Loucy (cell line): ENCODE measurements around the gene SCPEP1.

Experiments used
- H2AFZ ChIP-seq: fragments of 200-600 bp; sonication (generic); 2 replicates; pipeline ENCODE4 v1.6.0; 2016; ENCODE audit warnings: antibody characterized with exemption, mild to moderate bottlenecking, low read length, moderate library complexity
- H3F3A ChIP-seq: fragments of 200-600 bp; 2 replicates; pipeline ENCODE4 v1.6.0; 2016; ENCODE audit warnings: antibody characterized with exemption, low read depth, mild to moderate bottlenecking
- H3K27me3 ChIP-seq: fragments of 200-600 bp; sonication (generic); 2 replicates; pipeline ENCODE4 v1.6.1; 2014; ENCODE audit warnings: low read length, mild to moderate bottlenecking; ENCODE audit not compliant: insufficient read depth, poor library complexity, severe bottlenecking
- H3K36me3 ChIP-seq: fragments of 200-600 bp; sonication (generic); 2 replicates; pipeline ENCODE4 v1.6.1; 2016; ENCODE audit warnings: low read length; ENCODE audit not compliant: insufficient read depth
- H3K4me1 ChIP-seq: fragments of 200-600 bp; sonication (generic); 2 replicates; pipeline ENCODE4 v1.5.1; 2014; ENCODE audit warnings: low read length, mild to moderate bottlenecking; ENCODE audit not compliant: insufficient read depth, poor library complexity, severe bottlenecking
- H3K4me2 ChIP-seq: fragments of 200-600 bp; sonication (generic); 2 replicates; pipeline ENCODE4 v1.6.0; 2014; ENCODE audit warnings: antibody characterized with exemption, low read length, low read depth, mild to moderate bottlenecking; ENCODE audit not compliant: poor library complexity, severe bottlenecking
- H3K4me3 ChIP-seq: fragments of 200-600 bp; sonication (generic); 2 replicates; pipeline ENCODE4 v1.5.1; 2014; ENCODE audit warnings: low read length, mild to moderate bottlenecking, mixed read lengths; ENCODE audit not compliant: poor library complexity, severe bottlenecking
- H3K79me2 ChIP-seq: fragments of 200-600 bp; sonication (generic); 2 replicates; pipeline ENCODE4 v1.6.1; 2014; ENCODE audit warnings: low read length; ENCODE audit not compliant: insufficient read depth
- H3K9ac ChIP-seq: fragments of 200-600 bp; sonication (generic); 2 replicates; pipeline ENCODE4 v1.6.0; 2014; ENCODE audit warnings: mild to moderate bottlenecking, low read depth, low read length, moderate library complexity; ENCODE audit not compliant: poor library complexity, severe bottlenecking
- H3K9me2 ChIP-seq: fragments of 200-600 bp; sonication (generic); replicated peaks from 2 replicates; pipeline ENCODE4 v1.6.1; 2016; ENCODE audit warnings: low read depth, low read length, mixed read lengths
- H3K9me3 ChIP-seq: fragments of 200-600 bp; sonication (generic); 2 replicates; pipeline ENCODE4 v1.6.1; 2014; ENCODE audit warnings: mild to moderate bottlenecking, antibody characterized with exemption, low read length, low read depth; ENCODE audit not compliant: insufficient read depth
- H4K20me1 ChIP-seq: fragments of 200-600 bp; sonication (generic); 2 replicates; pipeline ENCODE4 v1.6.0; 2014; ENCODE audit warnings: antibody characterized with exemption, low read length, mild to moderate bottlenecking; ENCODE audit not compliant: insufficient read depth, poor library complexity, severe bottlenecking
- EZH2phosphoT487 ChIP-seq: fragments of 200-600 bp; IDR thresholded peaks from 2 replicates; pipeline ENCODE4 v1.6.1; 2018; ENCODE audit warnings: antibody characterized with exemption, mild to moderate bottlenecking, moderate library complexity, borderline replicate concordance
- TF ChIP-seq, protein P1 (sequence below): fragments of 200-600 bp; sonication (generic); conservative IDR thresholded peaks from 2 replicates; pipeline ENCODE4 v1.5.1; 2014; ENCODE audit warnings: mild to moderate bottlenecking, antibody characterized with exemption, low read length

SCPEP1 gene

DNA sequence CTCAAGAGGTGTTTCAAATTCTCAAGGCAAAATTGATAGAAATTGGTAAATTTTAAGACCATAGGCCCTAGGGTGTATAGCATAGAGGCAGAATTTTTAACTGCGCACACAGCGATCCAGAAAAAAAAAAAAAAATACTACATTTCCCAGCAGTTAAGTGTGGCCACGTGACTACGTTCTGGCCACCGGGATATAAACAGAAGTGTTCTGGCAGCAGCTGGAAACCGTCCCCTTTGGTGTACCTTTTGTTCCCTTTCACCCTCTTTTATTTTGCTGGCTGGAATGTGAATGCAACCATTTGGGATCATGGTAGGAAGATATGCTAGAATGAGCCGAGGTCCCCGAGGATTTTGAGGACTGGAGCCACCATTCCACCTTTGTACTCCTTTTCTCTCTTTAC, 54.4 kb downstream of the SCPEP1 start:
- no peak overlapping the region for H3K4me2 ChIP-seq
- TF ChIP-seq, protein P1, sequence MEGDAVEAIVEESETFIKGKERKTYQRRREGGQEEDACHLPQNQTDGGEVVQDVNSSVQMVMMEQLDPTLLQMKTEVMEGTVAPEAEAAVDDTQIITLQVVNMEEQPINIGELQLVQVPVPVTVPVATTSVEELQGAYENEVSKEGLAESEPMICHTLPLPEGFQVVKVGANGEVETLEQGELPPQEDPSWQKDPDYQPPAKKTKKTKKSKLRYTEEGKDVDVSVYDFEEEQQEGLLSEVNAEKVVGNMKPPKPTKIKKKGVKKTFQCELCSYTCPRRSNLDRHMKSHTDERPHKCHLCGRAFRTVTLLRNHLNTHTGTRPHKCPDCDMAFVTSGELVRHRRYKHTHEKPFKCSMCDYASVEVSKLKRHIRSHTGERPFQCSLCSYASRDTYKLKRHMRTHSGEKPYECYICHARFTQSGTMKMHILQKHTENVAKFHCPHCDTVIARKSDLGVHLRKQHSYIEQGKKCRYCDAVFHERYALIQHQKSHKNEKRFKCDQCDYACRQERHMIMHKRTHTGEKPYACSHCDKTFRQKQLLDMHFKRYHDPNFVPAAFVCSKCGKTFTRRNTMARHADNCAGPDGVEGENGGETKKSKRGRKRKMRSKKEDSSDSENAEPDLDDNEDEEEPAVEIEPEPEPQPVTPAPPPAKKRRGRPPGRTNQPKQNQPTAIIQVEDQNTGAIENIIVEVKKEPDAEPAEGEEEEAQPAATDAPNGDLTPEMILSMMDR: no peak
- no peak for TF ChIP-seq EZH2phosphoT487

DNA sequence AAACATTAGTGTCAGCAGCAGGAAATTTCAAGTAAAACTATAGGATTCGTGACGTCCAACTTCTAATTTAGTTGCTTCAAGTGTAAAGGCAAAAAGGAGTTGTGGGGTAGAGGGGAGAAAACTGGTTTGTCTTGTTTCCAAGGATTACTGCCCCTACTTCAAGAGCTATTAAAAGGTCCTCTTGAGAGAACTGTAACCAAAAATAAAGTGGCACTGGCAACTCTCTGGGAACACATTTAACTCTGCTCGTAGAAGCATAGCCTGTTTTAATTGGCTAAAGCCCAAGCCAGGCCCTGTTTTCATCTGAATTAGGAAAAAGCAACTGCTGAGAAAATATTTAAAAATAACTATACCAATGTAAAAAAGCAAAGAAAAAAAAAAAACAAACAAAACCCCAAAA, 55.4 kb downstream of the SCPEP1 start:
- no peak overlapping the region for H3K4me2 ChIP-seq
- no peak overlapping the region for H2AFZ ChIP-seq
- H3K4me3 ChIP-seq: no peak overlapping the region
- no peaks in the 10 kb centered on the region for H3K9me3 ChIP-seq
- no peaks in the 10 kb centered on the region for H4K20me1 ChIP-seq
- TF ChIP-seq EZH2phosphoT487: no peak
- no peaks in the 10 kb centered on the region for H3K9me2 ChIP-seq
- H3K4me1 ChIP-seq: no peaks in the 10 kb centered on the region
- H3F3A ChIP-seq: no peaks in the 10 kb centered on the region
- H3K36me3 ChIP-seq: no peaks in the 10 kb centered on the region
- no peaks in the 10 kb centered on the region for H3K27me3 ChIP-seq
- no peak overlapping the region for H3K9ac ChIP-seq
- H3K79me2 ChIP-seq: no peaks in the 10 kb centered on the region

More for the DNA sequence above, 54.4 kb downstream of the SCPEP1 start:
- Histone ChIP-seq H3K27me3 (no peaks in the 10 kb centered on the region), H4K20me1 (no peaks in the 10 kb centered on the region), H3K9me3 (0 out of 2 replicates have a peak, but pooled peaks cover 4% of the 10 kb centered on the region), H2AFZ (no peak overlapping the region), H3K4me3 (no peak overlapping the region), H3K4me1 (no peaks in the 10 kb centered on the region), H3K9ac (no peak overlapping the region), H3K9me2 (no peaks in the 10 kb centered on the region), H3F3A (no peaks in the 10 kb centered on the region), H3K36me3 (no peaks in the 10 kb centered on the region), H3K79me2 (no peaks in the 10 kb centered on the region)

DNA sequence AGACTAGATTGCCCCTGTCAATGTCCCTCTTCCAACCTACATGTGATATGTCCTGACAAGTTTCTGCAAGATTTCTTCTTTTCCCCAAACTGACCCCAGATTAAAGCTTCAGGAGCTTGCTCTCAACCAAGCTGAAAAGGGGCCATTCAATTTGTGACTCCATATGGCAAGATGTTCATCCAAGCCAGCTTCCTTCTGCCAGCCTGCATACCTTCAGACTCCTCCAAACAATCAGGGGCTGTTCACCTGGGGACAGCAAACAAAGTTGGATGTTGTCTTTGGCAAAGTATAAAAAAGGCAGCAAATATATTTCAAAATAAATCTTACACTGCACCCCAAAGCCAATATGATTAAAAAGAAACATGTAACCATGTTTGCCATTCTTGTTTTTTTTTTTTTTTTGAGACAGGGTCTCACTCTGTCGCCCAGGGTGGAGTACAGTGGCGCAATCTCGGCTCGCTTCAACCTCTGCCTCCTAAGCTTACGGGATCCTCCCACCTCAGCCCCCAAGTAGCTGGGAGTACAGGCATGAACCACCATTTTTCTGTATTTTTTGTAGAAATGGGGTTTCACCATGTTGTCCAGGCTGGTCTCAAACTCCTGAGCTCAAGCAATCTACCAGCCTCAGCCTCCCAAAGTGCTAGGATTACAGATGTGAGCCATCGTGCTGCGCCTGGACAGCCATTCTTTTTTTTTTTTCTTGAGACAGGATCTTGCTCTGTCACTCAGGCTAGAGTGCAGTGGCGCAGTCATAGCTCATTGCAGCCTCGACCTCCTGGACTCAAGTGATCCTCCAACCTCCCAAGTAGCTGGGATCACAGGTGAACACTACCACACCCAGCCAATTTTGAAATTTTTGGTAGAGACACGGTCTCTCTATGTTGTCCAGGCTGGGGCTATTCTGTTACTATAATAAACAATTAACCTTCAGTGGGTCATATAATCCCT, 57.1 kb downstream of the SCPEP1 start:
- H4K20me1 ChIP-seq: no peaks in the 10 kb centered on the region
- H3K9me3 ChIP-seq: no peaks in the 10 kb centered on the region
- no peak overlapping the region for H3K4me3 ChIP-seq
- H3K4me2 ChIP-seq: no peak overlapping the region
- TF ChIP-seq, protein P1: no peak
- TF ChIP-seq EZH2phosphoT487: no peak
- H3K36me3 ChIP-seq: no peaks in the 10 kb centered on the region
- H3K79me2 ChIP-seq: no peaks in the 10 kb centered on the region
- no peaks in the 10 kb centered on the region for H3K27me3 ChIP-seq
- no peaks in the 10 kb centered on the region for H3K9me2 ChIP-seq
- H2AFZ ChIP-seq: no peak overlapping the region
- no peaks in the 10 kb centered on the region for H3F3A ChIP-seq
- no peaks in the 10 kb centered on the region for H3K4me1 ChIP-seq
- no peak overlapping the region for H3K9ac ChIP-seq
